Neural cell (in vitro differentiated cells): ENCODE data around the gene PCNX2.

ENCODE experiments used
- CTCF ChIP-seq: fragments of 450-650 bp; IDR thresholded peaks from 2 replicates; pipeline ENCODE4 v1.5.1; 2014; ENCODE audit warnings: antibody characterized with exemption, mild to moderate bottlenecking, moderate library complexity; ENCODE audit not compliant: poor library complexity, severe bottlenecking
- EP300 ChIP-seq: fragments of 450-650 bp; conservative IDR thresholded peaks from 2 replicates; pipeline ENCODE4 v1.6.1; 2014; ENCODE audit warnings: antibody characterized with exemption, mild to moderate bottlenecking, moderate library complexity; ENCODE audit not compliant: poor library complexity, severe bottlenecking
- EZH2 ChIP-seq: fragments of 200-600, 300-800 bp; shearing (Covaris generic), sonication (generic); IDR thresholded peaks from 2 replicates; pipeline ENCODE4 v1.6.1; 2014; ENCODE audit warnings: antibody characterized with exemption, low read length, borderline replicate concordance, mild to moderate bottlenecking; ENCODE audit not compliant: insufficient read depth, poor library complexity, severe bottlenecking
- MXI1 ChIP-seq: fragments of 450-650 bp; conservative IDR thresholded peaks from 2 replicates; pipeline ENCODE4 v1.6.1; 2014; ENCODE audit warnings: antibody characterized with exemption, mild to moderate bottlenecking; ENCODE audit not compliant: poor library complexity, severe bottlenecking
- POLR2AphosphoS5 ChIP-seq: IDR thresholded peaks from 2 replicates; pipeline ENCODE4 v1.6.1; 2012
- RAD21 ChIP-seq: fragments of 450-650 bp; conservative IDR thresholded peaks from 2 replicates; pipeline ENCODE4 v1.6.1; 2014; ENCODE audit warnings: antibody characterized with exemption, mild to moderate bottlenecking, moderate library complexity
- REST ChIP-seq: IDR thresholded peaks from 2 replicates; pipeline ENCODE4 v1.6.1; 2012; ENCODE audit warnings: borderline replicate concordance
- SMC3 ChIP-seq: fragments of 450-650 bp; conservative IDR thresholded peaks from 2 replicates; pipeline ENCODE4 v1.6.1; 2014; ENCODE audit warnings: antibody characterized with exemption, mild to moderate bottlenecking, moderate library complexity; ENCODE audit not compliant: poor library complexity
- TAF1 ChIP-seq: IDR thresholded peaks from 2 replicates; pipeline ENCODE4 v1.6.1; 2012; ENCODE audit warnings: low read depth

DNA sequence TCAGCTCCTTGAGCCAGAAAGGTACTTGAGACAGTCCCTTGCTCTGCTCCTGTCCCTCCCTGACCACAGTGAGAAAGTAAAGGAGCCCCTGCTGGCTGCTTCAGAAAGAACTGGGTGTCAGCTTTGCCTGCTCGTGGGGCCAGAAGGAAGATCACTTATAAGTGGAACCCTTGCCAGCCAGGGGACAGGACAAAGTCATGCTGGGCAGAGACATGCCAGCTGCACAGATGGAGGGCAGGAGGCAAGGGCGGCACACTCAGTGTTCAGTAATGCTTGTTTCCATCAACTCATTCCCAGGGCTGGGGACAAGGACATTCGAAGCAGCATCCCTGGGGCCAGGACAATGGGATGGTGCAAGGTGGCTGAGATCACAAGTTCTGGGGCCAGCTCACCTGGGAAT, 303.3 kb downstream of the PCNX2 start:
- no peak for TF ChIP-seq EP300
- TF ChIP-seq CTCF = no peak
- TF ChIP-seq SMC3 = no peak
- no peak for TF ChIP-seq REST
- no peak for TF ChIP-seq RAD21
- TF ChIP-seq POLR2AphosphoS5 = no peak
- no peak for TF ChIP-seq EZH2
- TF ChIP-seq MXI1 = no peak
- TF ChIP-seq TAF1 = no peak
